Left ventricle myocardium inferior (tissue), 1 donor: ENCODE results near the gene SETMAR. TPM values are rescaled to one million over a fixed set of nuclear protein-coding genes. Genes with fewer than 3 reads are reported as not detected.

Source experiments
- DNase-seq: peaks from one replicate; pipeline ENCODE4 v3.0.0-alpha.2; 2020
- H3K27ac ChIP-seq: fragments of 200-600 bp; replicated peaks from 2 replicates; pipeline ENCODE4 v1.8.0; 2021
- H3K27me3 ChIP-seq: fragments of 200-600 bp; 2 replicates; pipeline ENCODE4 v1.8.0; 2021; ENCODE audit warnings: low read depth
- H3K36me3 ChIP-seq: fragments of 200-600 bp; 2 replicates; pipeline ENCODE4 v1.8.0; 2021
- H3K4me1 ChIP-seq: fragments of 200-600 bp; 2 replicates; pipeline ENCODE4 v1.8.0; 2021
- H3K4me3 ChIP-seq: fragments of 200-600 bp; 2 replicates; pipeline ENCODE4 v1.8.0; 2021; ENCODE audit warnings: mild to moderate bottlenecking, moderate library complexity
- H3K9me3 ChIP-seq: fragments of 200-600 bp; replicated peaks from 2 replicates; pipeline ENCODE4 v1.8.0; 2021
- intact Hi-C: fragments of 100-400 bp; cut with micrococcal nuclease; formaldehyde crosslinking; loops from one replicate; pipeline ENCODE4 v1.11.0; 2022
- total RNA-seq: library from RNA; stranded (reverse); fragmentation: NEBNext Ultra II Directional; extraction: Animal tissue kit (Norgen Biotek cat#: 25700); gene quantifications from one replicate; pipeline ENCODE4 v1.2.1, GENCODE V29; 2021
- TF ChIP-seq, protein P1 (sequence below): fragments of 200-600 bp; IDR thresholded peaks from 2 replicates; pipeline ENCODE4 v1.8.0; 2021; ENCODE audit warnings: antibody characterized with exemption, mild to moderate bottlenecking, borderline replicate concordance
- donor health status: DM: no; HTN: yes; CAD: no; lungs with severe emphysema.

The SETMAR gene
- total RNA-seq, 1 donor from 2014 or later = 16.6 TPM

DNA sequence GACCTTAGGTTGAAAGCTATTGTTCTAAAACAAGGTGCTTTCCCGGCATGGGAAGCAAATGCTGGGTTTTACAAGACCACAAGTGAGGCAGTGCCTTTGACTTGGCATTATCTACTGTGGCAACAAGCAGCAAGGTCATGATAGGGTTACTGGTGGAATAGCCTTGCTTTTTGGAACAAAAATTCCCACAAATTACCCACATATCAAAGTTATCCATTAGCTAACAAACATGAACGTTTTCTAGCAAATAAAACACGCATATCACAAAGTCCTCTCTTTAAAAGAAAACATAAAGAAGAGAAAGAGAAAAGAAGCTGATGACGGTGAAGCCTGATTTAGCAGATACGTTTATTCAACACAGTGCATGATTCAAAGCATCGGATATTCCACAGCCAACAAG, 57.6 kb downstream of the SETMAR start:
- intact Hi-C loops = no loop called here
- H3K27ac ChIP-seq = no peak overlapping the region
- H3K4me3 ChIP-seq = no peak overlapping the region
- no peaks in the 10 kb centered on the region for H3K9me3 ChIP-seq
- H3K36me3 ChIP-seq = peaks cover 13% of the 10 kb centered on the region
- no peak for DNase-seq
- TF ChIP-seq, protein P1, sequence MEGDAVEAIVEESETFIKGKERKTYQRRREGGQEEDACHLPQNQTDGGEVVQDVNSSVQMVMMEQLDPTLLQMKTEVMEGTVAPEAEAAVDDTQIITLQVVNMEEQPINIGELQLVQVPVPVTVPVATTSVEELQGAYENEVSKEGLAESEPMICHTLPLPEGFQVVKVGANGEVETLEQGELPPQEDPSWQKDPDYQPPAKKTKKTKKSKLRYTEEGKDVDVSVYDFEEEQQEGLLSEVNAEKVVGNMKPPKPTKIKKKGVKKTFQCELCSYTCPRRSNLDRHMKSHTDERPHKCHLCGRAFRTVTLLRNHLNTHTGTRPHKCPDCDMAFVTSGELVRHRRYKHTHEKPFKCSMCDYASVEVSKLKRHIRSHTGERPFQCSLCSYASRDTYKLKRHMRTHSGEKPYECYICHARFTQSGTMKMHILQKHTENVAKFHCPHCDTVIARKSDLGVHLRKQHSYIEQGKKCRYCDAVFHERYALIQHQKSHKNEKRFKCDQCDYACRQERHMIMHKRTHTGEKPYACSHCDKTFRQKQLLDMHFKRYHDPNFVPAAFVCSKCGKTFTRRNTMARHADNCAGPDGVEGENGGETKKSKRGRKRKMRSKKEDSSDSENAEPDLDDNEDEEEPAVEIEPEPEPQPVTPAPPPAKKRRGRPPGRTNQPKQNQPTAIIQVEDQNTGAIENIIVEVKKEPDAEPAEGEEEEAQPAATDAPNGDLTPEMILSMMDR = no peak
- no peaks in the 10 kb centered on the region for H3K27me3 ChIP-seq
- peaks cover 10% of the 10 kb centered on the region for H3K4me1 ChIP-seq

DNA sequence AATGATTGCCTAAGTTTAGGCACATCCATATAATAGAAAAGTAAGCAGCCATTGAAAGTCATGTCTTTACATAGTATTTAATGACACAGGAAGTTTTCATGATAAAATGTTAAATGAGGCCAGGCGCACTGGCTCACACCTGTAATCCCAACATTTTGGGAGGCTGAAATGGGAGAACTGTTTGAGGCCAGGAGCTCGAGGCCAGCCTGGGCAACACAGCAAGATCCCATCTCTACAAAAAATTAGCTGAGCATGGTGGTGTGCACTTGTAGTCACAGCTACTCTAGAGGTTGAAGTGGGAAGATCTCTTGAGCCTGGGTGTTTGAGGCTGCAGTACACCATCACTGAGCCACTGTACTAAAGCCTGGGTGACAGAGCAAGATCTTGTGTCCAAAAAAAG, 59.4 kb downstream of the SETMAR start:
- Histone ChIP-seq H3K27me3 (no peaks in the 10 kb centered on the region), H3K9me3 (no peaks in the 10 kb centered on the region), H3K4me3 (no peak overlapping the region), H3K36me3 (peaks cover 13% of the 10 kb centered on the region), H3K27ac (no peak overlapping the region), H3K4me1 (no peaks in the 10 kb centered on the region)
- TF ChIP-seq, protein P1 = no peak
- intact Hi-C loops = no loop called here
- DNase-seq = no peak

Other genes starting within 250 kb of the SETMAR start
- 8.6 TPM for gene SUMF1, start 163.9 kb downstream of the SETMAR start, total RNA-seq
- 29.0 TPM for gene ITPR1, start 190.0 kb downstream of the SETMAR start, total RNA-seq